GM12891 (cell line): ENCODE data around the gene KRTAP10-7.

Experiments
- PAX5 ChIP-seq: IDR thresholded peaks from 2 replicates; pipeline ENCODE4 v1.6.1; 2011; ENCODE audit warnings: low read length, moderate library complexity, mild to moderate bottlenecking; ENCODE audit not compliant: insufficient read depth, severe bottlenecking
- POLR2A ChIP-seq: IDR thresholded peaks from 2 replicates; pipeline ENCODE4 v1.6.1; 2011; ENCODE audit warnings: low read depth, low read length, control low read depth
- POLR2AphosphoS5 ChIP-seq: IDR thresholded peaks from 2 replicates; pipeline ENCODE4 v1.6.1; 2011; ENCODE audit warnings: low read depth, low read length, control low read depth

DNA sequence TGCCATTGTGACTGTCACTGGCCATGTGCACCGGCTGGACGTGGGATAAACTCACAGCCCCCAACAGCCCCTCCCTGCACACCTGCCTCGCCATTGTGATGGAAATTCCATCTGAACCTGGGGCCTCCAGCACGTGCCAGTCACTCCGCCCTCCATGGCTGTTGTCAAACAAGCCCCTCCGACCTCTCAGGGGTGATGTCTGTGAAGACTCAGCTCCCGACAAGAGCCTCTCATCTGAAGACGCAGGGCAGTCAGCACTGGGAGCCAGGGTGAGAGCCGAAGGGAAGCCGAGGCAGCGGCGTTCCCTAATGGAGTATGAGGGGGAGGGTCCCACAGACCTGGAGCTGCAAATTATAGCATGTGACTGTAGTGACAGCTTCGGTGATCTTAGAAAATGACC is 47.7 kb upstream of the KRTAP10-7 start:
- TF ChIP-seq POLR2A, result no peak
- TF ChIP-seq POLR2AphosphoS5, result no peak
- TF ChIP-seq PAX5, result no peak
